Tibial nerve (tissue), 4 donors: ENCODE measurements around the gene C1QL4. TPM values are rescaled to one million over a fixed set of nuclear protein-coding genes. Genes with fewer than 3 reads are reported as not detected.

ENCODE experiments used
- DNase-seq, 2 donors: peaks; one replicate each; pipeline ENCODE4 v3.0.0-alpha.2; 2019; ENCODE audit warnings: low spot score in 2 of 2
- H3K27ac ChIP-seq, 4 donors: fragments of 200-600 bp; sonication (generic) in 3 of 4; one replicate each; pipeline ENCODE4 v1.5.1; 2017 to 2019; ENCODE audit warnings: mild to moderate bottlenecking in 1 of 4
- H3K27me3 ChIP-seq, 2 donors: fragments of 200-600 bp; sonication (generic) in 1 of 2; one replicate each; pipeline versions ENCODE4 v1.5.1 to v1.6.0; 2017 to 2019
- H3K36me3 ChIP-seq, 3 donors: fragments of 200-600 bp; sonication (generic); one replicate each; pipeline ENCODE4 v1.5.1; 2018 to 2019
- H3K4me1 ChIP-seq, 4 donors: fragments of 200-600 bp; sonication (generic) in 3 of 4; one replicate each; pipeline ENCODE4 v1.5.1; 2017 to 2019
- H3K4me3 ChIP-seq, 4 donors: fragments of 200-600 bp; sonication (generic) in 3 of 4; one replicate each; pipeline ENCODE4 v1.5.1; 2017 to 2019; ENCODE audit warnings: mild to moderate bottlenecking in 1 of 4, moderate library complexity in 1 of 4
- H3K9me3 ChIP-seq, 4 donors: fragments of 200-600 bp; sonication (generic) in 3 of 4; one replicate each; pipeline ENCODE4 v1.5.1; 2017 to 2019
- EP300 ChIP-seq, 2 donors: sonication (generic); formaldehyde crosslinking; IDR thresholded peaks; one replicate each; pipeline ENCODE4 v1.6.1; 2017; ENCODE audit warnings: antibody characterized with exemption in 2 of 2, mild to moderate bottlenecking in 1 of 2
- POLR2A ChIP-seq, 2 donors: fragments of 450-650 bp; IDR thresholded peaks; one replicate each; pipeline ENCODE4 v1.6.1; 2017; ENCODE audit warnings: antibody characterized with exemption in 2 of 2, mild to moderate bottlenecking in 2 of 2, moderate library complexity in 2 of 2
- WGBS, 2 donors: methylation state at CpG; one replicate each; pipeline ENCODE4 v1.1.5; 2018; 5-methylcytosine and 5-hydroxymethylcytosine counted together
- total RNA-seq, 4 donors: library from RNA; depleted of rRNA; stranded (reverse); fragments of >200 nt; gene quantifications; one replicate each; pipeline ENCODE4 v1.1.0, GENCODE V29; 2016
- TF ChIP-seq, protein P1 (sequence below), 5 experiments: fragments of 200-600 bp in 3 of 5; fragments of 450-650 bp in 2 of 5; sonication (generic) in 3 of 5; IDR thresholded peaks; one replicate each; pipeline ENCODE4 v1.5.1; 2016 to 2019; ENCODE audit warnings: antibody characterized with exemption in 5 of 5, mild to moderate bottlenecking in 3 of 5, moderate library complexity in 2 of 5

The C1QL4 gene
- total RNA-seq, 4 donors from 2014 or later, result not detected

DNA sequence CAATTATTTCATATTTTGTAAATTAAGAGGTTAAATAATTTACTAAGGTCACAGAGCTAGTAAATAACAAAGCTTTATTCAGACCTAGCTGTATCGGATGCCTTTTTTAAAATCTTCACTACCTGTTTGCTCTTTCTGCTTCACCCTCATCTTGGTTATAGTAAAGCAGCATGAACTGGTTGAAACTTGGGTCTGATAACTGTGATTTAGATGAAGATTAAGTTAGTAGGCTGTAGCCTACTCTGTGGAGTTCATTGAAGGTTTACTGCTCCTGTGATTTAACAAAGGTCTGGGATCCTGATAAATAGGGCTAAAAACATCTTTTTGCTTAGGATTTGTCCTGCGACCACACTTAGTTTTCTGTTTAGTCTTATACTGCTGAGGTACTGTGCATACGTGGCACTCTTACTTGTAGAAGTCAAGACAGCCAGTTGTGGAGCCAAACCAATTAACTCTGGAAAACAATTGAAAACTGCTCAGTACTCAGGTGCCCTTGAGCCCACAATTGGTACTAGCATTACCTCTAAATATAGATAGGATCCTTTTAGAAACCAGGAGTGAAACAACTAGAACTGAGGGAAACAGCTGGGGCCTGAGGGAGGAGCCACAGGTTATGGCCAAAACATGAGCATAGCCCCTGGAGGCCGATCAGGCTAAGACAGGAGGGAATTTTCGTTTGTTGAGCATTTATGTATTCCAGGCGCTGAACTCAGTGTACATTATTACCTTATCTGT, 32.6 kb upstream of the C1QL4 start:
- no peaks in the 10 kb centered on the region for H3K9me3 ChIP-seq
- DNase-seq, result peak in 1 of 2 donors; percentile 5
- peak overlapping the region in 3 of 4 donors; percentile 4 to 19 (median 10) for H3K27ac ChIP-seq
- 47 to 49% methylated on average over 6 of the region's 6 CpGs for whole genome bisulfite sequencing, 2 donors
- TF ChIP-seq EP300 (IDR thresholded peaks at IDR 0.05) (no peak), POLR2A (IDR thresholded peaks at IDR 0.05) (no peak)
- TF ChIP-seq, protein P1, sequence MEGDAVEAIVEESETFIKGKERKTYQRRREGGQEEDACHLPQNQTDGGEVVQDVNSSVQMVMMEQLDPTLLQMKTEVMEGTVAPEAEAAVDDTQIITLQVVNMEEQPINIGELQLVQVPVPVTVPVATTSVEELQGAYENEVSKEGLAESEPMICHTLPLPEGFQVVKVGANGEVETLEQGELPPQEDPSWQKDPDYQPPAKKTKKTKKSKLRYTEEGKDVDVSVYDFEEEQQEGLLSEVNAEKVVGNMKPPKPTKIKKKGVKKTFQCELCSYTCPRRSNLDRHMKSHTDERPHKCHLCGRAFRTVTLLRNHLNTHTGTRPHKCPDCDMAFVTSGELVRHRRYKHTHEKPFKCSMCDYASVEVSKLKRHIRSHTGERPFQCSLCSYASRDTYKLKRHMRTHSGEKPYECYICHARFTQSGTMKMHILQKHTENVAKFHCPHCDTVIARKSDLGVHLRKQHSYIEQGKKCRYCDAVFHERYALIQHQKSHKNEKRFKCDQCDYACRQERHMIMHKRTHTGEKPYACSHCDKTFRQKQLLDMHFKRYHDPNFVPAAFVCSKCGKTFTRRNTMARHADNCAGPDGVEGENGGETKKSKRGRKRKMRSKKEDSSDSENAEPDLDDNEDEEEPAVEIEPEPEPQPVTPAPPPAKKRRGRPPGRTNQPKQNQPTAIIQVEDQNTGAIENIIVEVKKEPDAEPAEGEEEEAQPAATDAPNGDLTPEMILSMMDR (IDR thresholded peaks at IDR 0.05), result peak in 4 of 5 experiments; percentile 7 to 12 (median 9)
- H3K27me3 ChIP-seq, result no peaks in the 10 kb centered on the region
- H3K4me1 ChIP-seq, result peaks cover 0 to 34% (median 12%) of the 10 kb centered on the region in 4 donors
- H3K4me3 ChIP-seq, result no peak overlapping the region
- no peaks in the 10 kb centered on the region for H3K36me3 ChIP-seq

DNA sequence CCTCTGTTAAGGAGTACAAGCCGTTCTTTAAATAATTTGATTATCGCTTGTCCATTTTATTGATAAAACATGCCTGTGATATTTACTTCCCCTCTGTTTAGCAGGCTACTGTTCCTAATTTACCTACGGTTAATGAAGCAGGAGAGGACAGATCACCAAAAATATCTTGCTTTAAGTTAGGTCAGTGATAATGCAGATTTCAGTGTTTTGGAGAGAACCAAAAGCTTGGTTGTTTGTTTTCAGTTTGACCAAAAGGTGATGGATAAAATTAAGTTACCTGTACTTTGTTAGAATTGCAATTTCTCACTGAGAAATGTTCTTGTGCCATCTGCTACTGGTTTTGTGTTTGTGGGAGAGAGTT, 31.2 kb upstream of the C1QL4 start:
- no peak for DNase-seq
- no peak for TF ChIP-seq POLR2A (IDR thresholded peaks at IDR 0.05)
- no peak for TF ChIP-seq EP300 (IDR thresholded peaks at IDR 0.05)
- TF ChIP-seq, protein P1 (IDR thresholded peaks at IDR 0.05), result no peak
- Histone ChIP-seq H3K4me3 (peak overlapping the region in 3 of 4 donors; percentile 74 to 98 (median 80)), H3K27ac (peak overlapping the region in 2 of 4 donors; percentile 92 to 96), H3K36me3 (no peaks in the 10 kb centered on the region), H3K27me3 (no peaks in the 10 kb centered on the region), H3K4me1 (peaks cover 0 to 34% (median 12%) of the 10 kb centered on the region in 4 donors), H3K9me3 (no peaks in the 10 kb centered on the region)
- 18 to 31% methylated on average over 3 of the region's 3 CpGs for WGBS, 2 donors

DNA sequence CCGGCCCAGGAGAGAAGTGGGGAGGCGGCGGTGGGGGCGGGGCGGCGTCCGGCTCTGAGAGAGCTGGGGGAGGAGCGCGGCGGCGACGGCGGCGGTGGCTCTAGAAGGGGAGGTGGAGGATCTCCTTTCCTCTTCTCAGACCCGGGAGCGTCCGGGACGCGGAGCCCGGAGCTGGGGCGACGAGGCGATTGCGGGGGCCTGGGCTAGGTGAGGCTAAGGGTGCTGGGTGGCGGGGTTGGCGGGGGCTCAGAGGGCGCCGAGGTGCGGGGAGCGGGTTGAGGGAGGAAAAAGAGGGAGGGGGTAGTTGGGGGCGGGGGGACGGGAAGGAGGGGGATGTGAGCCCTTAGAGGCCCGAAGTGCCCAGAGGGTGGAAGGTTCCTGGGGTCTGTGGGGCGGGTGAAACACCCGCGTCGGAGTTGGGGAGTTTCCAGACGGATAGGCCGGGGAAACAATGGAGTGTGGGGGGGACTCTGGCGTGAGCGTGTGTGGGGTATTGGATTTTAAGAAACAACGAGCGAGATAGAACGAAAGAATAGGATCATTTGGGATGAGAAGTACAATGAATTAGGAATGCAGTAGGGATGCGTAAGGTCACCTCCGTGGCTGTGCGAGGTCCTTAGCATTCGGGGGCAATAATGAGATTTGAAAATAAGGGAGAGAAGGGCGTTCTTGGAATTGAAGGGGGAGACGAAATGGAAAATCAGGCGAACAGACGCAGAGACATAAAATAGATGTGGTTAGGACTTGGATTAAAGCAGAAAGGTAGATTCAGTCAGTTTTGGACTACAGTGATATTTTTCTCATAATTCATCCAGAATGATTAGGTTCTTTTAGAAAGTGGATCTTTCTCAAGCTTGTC, 30.6 kb upstream of the C1QL4 start, which contains the start of gene SPATS2:
SPATS2 (plus strand) TSS at position 82 of the 859 bp plus-strand sequence. CDS start 93,551 bp downstream, outside the sequence.
- Histone ChIP-seq H3K27ac (peak within 1 kb of the TSS; percentile 63 to 98 (median 94)), H3K27me3 (no peaks in the 10 kb centered on the region), H3K4me3 (peak within 1 kb of the TSS; percentile 49 to 98 (median 77)), H3K36me3 (no peaks in the 10 kb centered on the region), H3K4me1 (peaks cover 0 to 34% (median 12%) of the 10 kb centered on the region in 4 donors), H3K9me3 (no peaks in the 10 kb centered on the region)
- peak; percentile 82 to 86 for DNase-seq
- 1% methylated on average over 37 to 47 of the region's 52 CpGs for WGBS, 2 donors
- TF ChIP-seq EP300 (IDR thresholded peaks at IDR 0.05) (no peak), POLR2A (IDR thresholded peaks at IDR 0.05) (peak in 1 of 2 donors; percentile 1)
- TF ChIP-seq, protein P1 (IDR thresholded peaks at IDR 0.05), result no peak

DNA sequence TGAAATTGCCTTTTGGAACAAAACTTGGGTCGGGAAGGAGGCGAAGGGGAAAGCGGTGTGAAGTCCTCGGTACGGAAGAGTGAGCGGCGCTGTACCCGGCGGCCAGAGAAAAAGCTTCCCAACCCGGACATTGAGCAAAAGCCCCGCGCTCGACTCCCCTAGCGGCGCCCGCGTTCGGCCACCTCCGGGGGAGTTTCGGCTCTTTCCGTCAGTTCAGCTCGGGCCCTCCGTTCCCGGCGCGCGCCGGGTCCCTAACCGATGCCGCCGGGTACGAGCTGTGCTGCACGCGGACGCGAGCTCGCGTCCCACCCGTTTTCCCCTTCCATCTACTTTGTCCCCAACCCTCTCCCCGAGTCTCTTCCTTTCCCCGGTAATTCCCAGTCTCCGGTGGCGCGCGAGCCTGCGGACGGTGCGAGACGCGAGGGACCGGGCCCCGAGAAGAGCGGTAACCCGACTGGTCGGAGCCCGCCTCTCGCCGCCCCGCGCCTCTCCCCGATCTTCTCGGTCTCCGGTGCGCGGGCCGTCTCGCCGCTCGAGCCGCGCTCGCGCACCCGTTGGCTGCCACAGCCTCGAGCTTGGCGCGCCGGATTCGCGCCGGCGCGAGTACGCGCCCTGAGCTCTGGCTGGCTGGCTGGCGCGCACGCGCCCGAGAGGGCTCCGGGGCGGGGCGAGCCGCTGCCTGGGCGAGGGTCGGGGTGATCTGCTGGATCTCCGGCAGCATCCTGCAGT, 29.8 kb upstream of the C1QL4 start:
- H3K27ac ChIP-seq, result peak overlapping the region; percentile 63 to 98 (median 94)
- WGBS, 2 donors, result 1% methylated on average over 57 to 92 of the region's 97 CpGs
- peaks cover 0 to 34% (median 12%) of the 10 kb centered on the region in 4 donors for H3K4me1 ChIP-seq
- H3K4me3 ChIP-seq, result peak overlapping the region; percentile 49 to 98 (median 77)
- H3K9me3 ChIP-seq, result no peaks in the 10 kb centered on the region
- TF ChIP-seq POLR2A (IDR thresholded peaks at IDR 0.05), result peak; percentile 21 to 50
- peak in 1 of 2 donors; percentile 5 for TF ChIP-seq EP300 (IDR thresholded peaks at IDR 0.05)
- TF ChIP-seq, protein P1 (IDR thresholded peaks at IDR 0.05), result peak in 4 of 5 experiments; percentile 30 to 60 (median 38)
- peak; percentile 63 to 75 for DNase-seq
- H3K27me3 ChIP-seq, result no peaks in the 10 kb centered on the region
- H3K36me3 ChIP-seq, result no peaks in the 10 kb centered on the region
